BJ (cell line): ENCODE data around the gene KCNG4. TPM values are rescaled to one million over a fixed set of nuclear protein-coding genes. Genes with fewer than 3 reads are reported as not detected.
"Not testable (repeated sequence)": the region's sequence is repeated elsewhere in the genome, so short reads cannot be mapped to it uniquely, and the experiment has no call there.

ENCODE experiments used
- CTCF ChIA-PET: fragments of 350-600 bp; formaldehyde crosslinking; extraction: SDS; loops from one replicate; lab custom pipeline; 2021; ENCODE audit warnings: antibody characterized with exemption, inconsistent platforms; lab: Yijun Ruan, JAX
- POLR2A ChIA-PET: fragments of 300-600 bp; sonication (Branson Sonifier 250); formaldehyde crosslinking; extraction: SDS; loops from one replicate; lab custom pipeline; 2021; ENCODE audit warnings: antibody characterized with exemption; lab: Charles Lee
- DNase-seq: peaks from one replicate; pipeline ENCODE4 v3.0.0-alpha.2; 2011; ENCODE audit warnings: low read depth
- H3K27me3 ChIP-seq: 2 replicates; pipeline ENCODE4 v1.6.0; 2011; ENCODE audit warnings: low read length; ENCODE audit not compliant: control insufficient read depth, insufficient read depth
- H3K36me3 ChIP-seq: 2 replicates; pipeline ENCODE4 v1.5.1; 2011; ENCODE audit warnings: low read length; ENCODE audit not compliant: control insufficient read depth, insufficient read depth
- H3K4me3 ChIP-seq: 2 replicates; pipeline ENCODE4 v1.5.1; 2011; ENCODE audit warnings: low read depth, mild to moderate bottlenecking, control low read depth, low read length
- CTCF ChIP-seq: IDR thresholded peaks from 2 replicates; pipeline ENCODE4 v1.5.1; 2011; ENCODE audit warnings: low read depth, mild to moderate bottlenecking, control low read depth, inconsistent platforms, low read length, moderate library complexity; ENCODE audit not compliant: insufficient read depth
- polyA plus RNA-seq: library from polyadenylated mRNA; depleted of rRNA; stranded (reverse); fragments of >200 nt; gene quantifications from 2 replicates; pipeline ENCODE4 v1.2.3, GENCODE V29; 2011

Gene KCNG4
- polyA plus RNA-seq, 1 experiment = not detected

GRCh38 chr16:84207879-84208278 is 31.9 kb downstream of the KCNG4 start:
- POLR2A ChIA-PET = no interaction called here
- no peak for TF ChIP-seq CTCF
- CTCF ChIA-PET = interaction anchor here (0.6 to 0.8 kb wide), 2 partner anchors 21 to 248 kb away, joined by 3 read pairs; partner anchors contain the start of gene TAF1C
- Histone ChIP-seq H3K36me3 (no peaks in the 10 kb centered on the region), H3K27me3 (no peaks in the 10 kb centered on the region; the same call in none of the 2 replicates), H3K4me3 (no peak overlapping the region)
- no peak for DNase-seq

- CTCF ChIA-PET = interaction anchor here (0.6 kb wide), 1 partner anchor 249 kb away, joined by 3 read pairs; no protein-coding TSS in a partner anchor
- POLR2A ChIA-PET = no interaction called here
- Histone ChIP-seq H3K4me3 (no peak overlapping the region), H3K27me3 (no peaks in the 10 kb centered on the region; the same call in none of the 2 replicates), H3K36me3 (no peaks in the 10 kb centered on the region)
- TF ChIP-seq CTCF = no peak
- no peak for DNase-seq
Measured at GRCh38 chr16:84207251-84207650, 32.6 kb downstream of the KCNG4 start.

- no peak for DNase-seq
- no peak overlapping the region for H3K4me3 ChIP-seq
- TF ChIP-seq CTCF = no peak
- H3K27me3 ChIP-seq = no peaks in the 10 kb centered on the region; the same call in none of the 2 replicates
- H3K36me3 ChIP-seq = no peaks in the 10 kb centered on the region
- CTCF ChIA-PET = no interaction called here
- POLR2A ChIA-PET = no interaction called here
Measured at GRCh38 chr16:84205976-84206691, 33.7 kb downstream of the KCNG4 start.

- H3K27me3 ChIP-seq, H3K36me3 ChIP-seq, CTCF ChIA-PET, DNase-seq, POLR2A ChIA-PET, H3K4me3 ChIP-seq: not testable (repeated sequence)
Measured at GRCh38 chr16:84205123-84205522, 34.7 kb downstream of the KCNG4 start.

- POLR2A ChIA-PET = not testable (repeated sequence)
- CTCF ChIA-PET = interaction anchor here (0.9 to 1.5 kb wide), 3 partner anchors 11 to 14 kb away, joined by 3 to 4 read pairs (median 3); no protein-coding TSS in a partner anchor
Measured at GRCh38 chr16:84204551-84204950, 35.3 kb downstream of the KCNG4 start.

GRCh38 chr16:84199861-84200260 is 40.0 kb downstream of the KCNG4 start:
- ChIA-PET CTCF (interaction anchor here (0.5 to 2.8 kb wide), 2 partner anchors 13 kb away, joined by 3 to 9 read pairs; partner anchors contain the start of gene TAF1C), POLR2A (no interaction called here)
- DNase-seq = no peak
- H3K27me3 ChIP-seq = 0 out of 2 replicates have a peak, but pooled peaks cover 2% of the 10 kb centered on the region
- H3K4me3 ChIP-seq = no peak overlapping the region
- H3K36me3 ChIP-seq = no peaks in the 10 kb centered on the region
- TF ChIP-seq CTCF = no peak

More at GRCh38 chr16:84204551-84204950, 35.3 kb downstream of the KCNG4 start:
- H3K27me3 ChIP-seq, H3K4me3 ChIP-seq, H3K36me3 ChIP-seq, DNase-seq: not testable (repeated sequence)
